22Rv1 (cell line): ENCODE results near the gene GADL1.

Experiments used
- ZFX ChIP-seq: fragments of 450-650 bp; IDR thresholded peaks from 2 replicates; pipeline ENCODE4 v1.6.1; 2017; ENCODE audit warnings: antibody characterized with exemption, borderline replicate concordance
- TF ChIP-seq, protein P1 (sequence below): fragments of 450-650 bp; IDR thresholded peaks from 2 replicates; pipeline ENCODE4 v1.5.1; 2017; ENCODE audit warnings: mild to moderate bottlenecking

DNA sequence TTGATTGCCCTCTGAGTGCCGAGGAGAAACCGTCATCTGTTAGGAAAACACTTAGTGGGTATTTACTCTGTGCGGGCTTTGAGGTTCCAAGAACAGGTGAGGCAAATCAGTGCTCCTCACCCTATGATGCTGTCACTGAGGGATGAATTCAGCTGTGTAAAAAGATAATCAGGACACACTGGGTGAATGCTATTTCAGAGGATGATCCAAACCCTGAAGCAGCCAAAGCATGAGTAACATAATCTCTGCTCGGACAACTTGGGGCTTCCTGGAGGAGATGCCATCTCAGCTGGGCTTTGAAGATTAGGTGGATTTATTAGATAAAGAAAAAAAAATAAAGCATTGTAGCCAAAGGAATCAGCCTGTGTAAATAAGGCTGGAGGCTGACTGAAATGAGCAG lies 10.5 kb upstream of the GADL1 start:
- TF ChIP-seq, protein P1, sequence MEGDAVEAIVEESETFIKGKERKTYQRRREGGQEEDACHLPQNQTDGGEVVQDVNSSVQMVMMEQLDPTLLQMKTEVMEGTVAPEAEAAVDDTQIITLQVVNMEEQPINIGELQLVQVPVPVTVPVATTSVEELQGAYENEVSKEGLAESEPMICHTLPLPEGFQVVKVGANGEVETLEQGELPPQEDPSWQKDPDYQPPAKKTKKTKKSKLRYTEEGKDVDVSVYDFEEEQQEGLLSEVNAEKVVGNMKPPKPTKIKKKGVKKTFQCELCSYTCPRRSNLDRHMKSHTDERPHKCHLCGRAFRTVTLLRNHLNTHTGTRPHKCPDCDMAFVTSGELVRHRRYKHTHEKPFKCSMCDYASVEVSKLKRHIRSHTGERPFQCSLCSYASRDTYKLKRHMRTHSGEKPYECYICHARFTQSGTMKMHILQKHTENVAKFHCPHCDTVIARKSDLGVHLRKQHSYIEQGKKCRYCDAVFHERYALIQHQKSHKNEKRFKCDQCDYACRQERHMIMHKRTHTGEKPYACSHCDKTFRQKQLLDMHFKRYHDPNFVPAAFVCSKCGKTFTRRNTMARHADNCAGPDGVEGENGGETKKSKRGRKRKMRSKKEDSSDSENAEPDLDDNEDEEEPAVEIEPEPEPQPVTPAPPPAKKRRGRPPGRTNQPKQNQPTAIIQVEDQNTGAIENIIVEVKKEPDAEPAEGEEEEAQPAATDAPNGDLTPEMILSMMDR: no peak
- TF ChIP-seq ZFX: no peak
